ENCODE results near the gene TAOK3. TPM values are rescaled to one million over a fixed set of nuclear protein-coding genes. Genes with fewer than 3 reads are reported as not detected.
"Not testable (repeated sequence)": the region's sequence is repeated elsewhere in the genome, so short reads cannot be mapped to it uniquely, and the experiment has no call there.

TAOK3 gene
- polyA plus RNA-seq, 4 donors = 24.1 to 38.1 (median 35.6) TPM

- no peaks in the 10 kb centered on the region for H3K27me3 ChIP-seq (ENCODE audit: control insufficient read depth in 3 of 3, insufficient read depth in 3 of 3, low read length in 3 of 3)
- no peak overlapping the region for H3K4me3 ChIP-seq (ENCODE audit: low read depth in 1 of 3, low read length in 3 of 3)
- no peak for DNase-seq
- H3K36me3 ChIP-seq (ENCODE audit: control insufficient read depth in 3 of 3, insufficient read depth in 2 of 3, low read depth in 1 of 3, low read length in 3 of 3) = peaks cover 8 to 64% (median 25%) of the 10 kb centered on the region in 3 donors
- peaks cover 2 to 8% (median 2%) of the 10 kb centered on the region in 3 donors for H3K4me1 ChIP-seq (ENCODE audit: control insufficient read depth in 3 of 3, insufficient read depth in 2 of 3, low read depth in 1 of 3, low read length in 2 of 3)
- WGBS, 3 donors = 96 to 97% (median 97%) methylated on average over 8 of the region's 8 CpGs
- H3K9me3 ChIP-seq (ENCODE audit: control insufficient read depth in 2 of 2, insufficient read depth in 1 of 2, low read depth in 1 of 2, low read length in 1 of 2) = no peaks in the 10 kb centered on the region
- no peak for FAIRE-seq
- no peak overlapping the region for H3K27ac ChIP-seq (ENCODE audit: low read depth in 1 of 3, low read length in 2 of 3)
Measured at GRCh38 chr12:118140825-118141224, 231.9 kb downstream of the TAOK3 start.

- Histone ChIP-seq H3K27me3 (ENCODE audit: control insufficient read depth in 3 of 3, insufficient read depth in 3 of 3, low read length in 3 of 3) (no peaks in the 10 kb centered on the region), H3K4me3 (ENCODE audit: low read depth in 1 of 3, low read length in 3 of 3) (peak overlapping the region in 2 of 3 donors; percentile 82 to 96), H3K27ac (ENCODE audit: low read depth in 1 of 3, low read length in 2 of 3) (peak overlapping the region; percentile 74 to 90 (median 83)), H3K9me3 (ENCODE audit: control insufficient read depth in 2 of 2, insufficient read depth in 1 of 2, low read depth in 1 of 2, low read length in 1 of 2) (no peaks in the 10 kb centered on the region), H3K4me1 (ENCODE audit: control insufficient read depth in 3 of 3, insufficient read depth in 2 of 3, low read depth in 1 of 3, low read length in 2 of 3) (peaks cover 2 to 8% (median 2%) of the 10 kb centered on the region in 3 donors), H3K36me3 (ENCODE audit: control insufficient read depth in 3 of 3, insufficient read depth in 2 of 3, low read depth in 1 of 3, low read length in 3 of 3) (peaks cover 2 to 37% (median 8%) of the 10 kb centered on the region in 3 donors)
- WGBS, 3 donors = 58 to 77% (median 63%) methylated on average over 10 of the region's 10 CpGs
- FAIRE-seq = no peak
- no peak for DNase-seq
Measured at GRCh38 chr12:118137148-118137678, 235.5 kb downstream of the TAOK3 start.

- 0 to 1% (median 1%) methylated on average over 27 to 29 of the region's 29 CpGs for WGBS, 3 donors
- H3K9me3 ChIP-seq (ENCODE audit: control insufficient read depth in 2 of 2, insufficient read depth in 1 of 2, low read depth in 1 of 2, low read length in 1 of 2) = no peaks in the 10 kb centered on the region
- H3K27ac ChIP-seq (ENCODE audit: low read depth in 1 of 3, low read length in 2 of 3) = peak overlapping the region; percentile 74 to 90 (median 83)
- DNase-seq (peak; percentile 63 to 85), FAIRE-seq (no peak)
- peak overlapping the region; percentile 76 to 96 (median 82) for H3K4me3 ChIP-seq (ENCODE audit: low read depth in 1 of 3, low read length in 3 of 3)
- peaks cover 2 to 35% (median 8%) of the 10 kb centered on the region in 3 donors for H3K36me3 ChIP-seq (ENCODE audit: control insufficient read depth in 3 of 3, insufficient read depth in 2 of 3, low read depth in 1 of 3, low read length in 3 of 3)
- H3K27me3 ChIP-seq (ENCODE audit: control insufficient read depth in 3 of 3, insufficient read depth in 3 of 3, low read length in 3 of 3) = no peaks in the 10 kb centered on the region
- H3K4me1 ChIP-seq (ENCODE audit: control insufficient read depth in 3 of 3, insufficient read depth in 2 of 3, low read depth in 1 of 3, low read length in 2 of 3) = peaks cover 2 to 8% (median 2%) of the 10 kb centered on the region in 3 donors
Measured at GRCh38 chr12:118136559-118137003, 236.1 kb downstream of the TAOK3 start.

- H3K4me3 ChIP-seq (ENCODE audit: low read depth in 1 of 3, low read length in 3 of 3) = peak within 1 kb of the TSS; percentile 76 to 96 (median 82)
- FAIRE-seq (no peak), DNase-seq (peak; percentile 96 to 97)
- H3K9me3 ChIP-seq (ENCODE audit: control insufficient read depth in 2 of 2, insufficient read depth in 1 of 2, low read depth in 1 of 2, low read length in 1 of 2) = no peaks in the 10 kb centered on the region
- peaks cover 2 to 8% (median 2%) of the 10 kb centered on the region in 3 donors for H3K4me1 ChIP-seq (ENCODE audit: control insufficient read depth in 3 of 3, insufficient read depth in 2 of 3, low read depth in 1 of 3, low read length in 2 of 3)
- peak within 1 kb of the TSS; percentile 74 to 90 (median 83) for H3K27ac ChIP-seq (ENCODE audit: low read depth in 1 of 3, low read length in 2 of 3)
- WGBS, 3 donors = 0% methylated on average over 54 to 70 of the region's 70 CpGs
- H3K27me3 ChIP-seq (ENCODE audit: control insufficient read depth in 3 of 3, insufficient read depth in 3 of 3, low read length in 3 of 3) = no peaks in the 10 kb centered on the region
- peaks cover 2 to 30% (median 6%) of the 10 kb centered on the region in 3 donors for H3K36me3 ChIP-seq (ENCODE audit: control insufficient read depth in 3 of 3, insufficient read depth in 2 of 3, low read depth in 1 of 3, low read length in 3 of 3)
Measured at GRCh38 chr12:118135788-118136558, 236.7 kb downstream of the TAOK3 start, which contains the start of gene PEBP1. TSS of gene PEBP1 (plus strand) at chr12:118136124. CDS start at chr12:118136210, 86 bp downstream.

- H3K4me1 ChIP-seq (ENCODE audit: control insufficient read depth in 3 of 3, insufficient read depth in 2 of 3, low read depth in 1 of 3, low read length in 2 of 3); FAIRE-seq: not testable (repeated sequence)
- WGBS, 3 donors = 96 to 98% (median 96%) methylated on average over 5 of the region's 5 CpGs
Measured at GRCh38 chr12:118129436-118129835, 243.3 kb downstream of the TAOK3 start.

GRCh38 chr12:118127867-118128266 is 244.8 kb downstream of the TAOK3 start:
- Histone ChIP-seq H3K9me3 (ENCODE audit: control insufficient read depth in 2 of 2, insufficient read depth in 1 of 2, low read depth in 1 of 2, low read length in 1 of 2) (no peaks in the 10 kb centered on the region), H3K36me3 (ENCODE audit: control insufficient read depth in 3 of 3, insufficient read depth in 2 of 3, low read depth in 1 of 3, low read length in 3 of 3) (peaks cover 0 to 2% (median 0%) of the 10 kb centered on the region in 3 donors), H3K4me1 (ENCODE audit: control insufficient read depth in 3 of 3, insufficient read depth in 2 of 3, low read depth in 1 of 3, low read length in 2 of 3) (peaks cover 0 to 3% (median 0%) of the 10 kb centered on the region in 3 donors), H3K27me3 (ENCODE audit: control insufficient read depth in 3 of 3, insufficient read depth in 3 of 3, low read length in 3 of 3) (no peaks in the 10 kb centered on the region), H3K4me3 (ENCODE audit: low read depth in 1 of 3, low read length in 3 of 3) (no peak overlapping the region), H3K27ac (ENCODE audit: low read depth in 1 of 3, low read length in 2 of 3) (no peak overlapping the region)
- DNase-seq (no peak), FAIRE-seq (no peak)
- WGBS, 3 donors = 90 to 97% (median 93%) methylated on average over 5 of the region's 5 CpGs

More at GRCh38 chr12:118129436-118129835, 243.3 kb downstream of the TAOK3 start:
- not testable (repeated sequence) for H3K27me3 ChIP-seq (ENCODE audit: control insufficient read depth in 3 of 3, insufficient read depth in 3 of 3, low read length in 3 of 3); H3K4me3 ChIP-seq (ENCODE audit: low read depth in 1 of 3, low read length in 3 of 3); H3K36me3 ChIP-seq (ENCODE audit: control insufficient read depth in 3 of 3, insufficient read depth in 2 of 3, low read depth in 1 of 3, low read length in 3 of 3); H3K9me3 ChIP-seq (ENCODE audit: control insufficient read depth in 2 of 2, insufficient read depth in 1 of 2, low read depth in 1 of 2, low read length in 1 of 2); H3K27ac ChIP-seq (ENCODE audit: low read depth in 1 of 3, low read length in 2 of 3); DNase-seq

GRCh38 chr12:118126119-118126757 is 246.5 kb downstream of the TAOK3 start:
- Histone ChIP-seq H3K36me3 (ENCODE audit: control insufficient read depth in 3 of 3, insufficient read depth in 2 of 3, low read depth in 1 of 3, low read length in 3 of 3) (peaks cover 0 to 2% (median 0%) of the 10 kb centered on the region in 3 donors), H3K4me3 (ENCODE audit: low read depth in 1 of 3, low read length in 3 of 3) (no peak overlapping the region), H3K27me3 (ENCODE audit: control insufficient read depth in 3 of 3, insufficient read depth in 3 of 3, low read length in 3 of 3) (no peaks in the 10 kb centered on the region), H3K4me1 (ENCODE audit: control insufficient read depth in 3 of 3, insufficient read depth in 2 of 3, low read depth in 1 of 3, low read length in 2 of 3) (peaks cover 0 to 3% (median 2%) of the 10 kb centered on the region in 3 donors), H3K27ac (ENCODE audit: low read depth in 1 of 3, low read length in 2 of 3) (peak overlapping the region in 2 of 3 donors; percentile 85 to 91), H3K9me3 (ENCODE audit: control insufficient read depth in 2 of 2, insufficient read depth in 1 of 2, low read depth in 1 of 2, low read length in 1 of 2) (no peaks in the 10 kb centered on the region)
- WGBS, 3 donors = 24 to 71% (median 36%) methylated on average over 13 of the region's 13 CpGs
- DNase-seq (peak in 1 of 2 donors; percentile 84), FAIRE-seq (no peak)

- 83 to 91% (median 87%) methylated on average over 4 of the region's 4 CpGs for WGBS, 3 donors
- Histone ChIP-seq H3K4me1 (ENCODE audit: control insufficient read depth in 3 of 3, insufficient read depth in 2 of 3, low read depth in 1 of 3, low read length in 2 of 3) (peaks cover 0 to 5% (median 3%) of the 10 kb centered on the region in 3 donors), H3K9me3 (ENCODE audit: control insufficient read depth in 2 of 2, insufficient read depth in 1 of 2, low read depth in 1 of 2, low read length in 1 of 2) (no peaks in the 10 kb centered on the region), H3K27me3 (ENCODE audit: control insufficient read depth in 3 of 3, insufficient read depth in 3 of 3, low read length in 3 of 3) (no peaks in the 10 kb centered on the region), H3K27ac (ENCODE audit: low read depth in 1 of 3, low read length in 2 of 3) (peak overlapping the region in 2 of 3 donors; percentile 85 to 91), H3K36me3 (ENCODE audit: control insufficient read depth in 3 of 3, insufficient read depth in 2 of 3, low read depth in 1 of 3, low read length in 3 of 3) (peaks cover 0 to 2% (median 0%) of the 10 kb centered on the region in 3 donors), H3K4me3 (ENCODE audit: low read depth in 1 of 3, low read length in 3 of 3) (no peak overlapping the region)
- no peak for FAIRE-seq
- DNase-seq = no peak
Measured at GRCh38 chr12:118125743-118126118, 247.0 kb downstream of the TAOK3 start.
